ENCODE results near the gene OSBPL8. TPM values are rescaled to one million over a fixed set of nuclear protein-coding genes. Genes with fewer than 3 reads are reported as not detected.
A peak's percentile ranks its signal among the peaks of the same experiment; 100 is the strongest.

The OSBPL8 gene
- total and polyA plus RNA-seq, 9 of the 15 experiments (the other 6 are each of a cell fraction or from before 2014, with no cell fraction given): 17.4 to 82.7 (median 42.8) TPM

- TF ChIP-seq THAP12 (CRISPR knock-in tag; IDR thresholded peaks at IDR 0.05): no peak
- no peak for TF ChIP-seq HDGF (IDR thresholded peaks at IDR 0.05)
- TF ChIP-seq GATAD2B (IDR thresholded peaks at IDR 0.05; ENCODE audit: borderline replicate concordance): peak; percentile 71
- no peak for TF ChIP-seq SETDB1 (IDR thresholded peaks at IDR 0.05; ENCODE audit: low read length)
- TF ChIP-seq TAL1 (IDR thresholded peaks at IDR 0.05): peak; percentile 89
- TF ChIP-seq CREB5 (CRISPR knock-in tag; IDR thresholded peaks at IDR 0.05): no peak
- no peak for TF ChIP-seq ZZZ3 (IDR thresholded peaks at IDR 0.05)
- TF ChIP-seq CXXC5 (CRISPR knock-in tag; IDR thresholded peaks at IDR 0.05): no peak
- no peak for TF ChIP-seq ZNF212 (CRISPR knock-in tag; IDR thresholded peaks at IDR 0.05)
- no peak for TF ChIP-seq HIVEP1 (CRISPR knock-in tag; IDR thresholded peaks at IDR 0.05)
- no peak for TF ChIP-seq ZBTB40 (IDR thresholded peaks at IDR 0.05)
- no peak for TF ChIP-seq ZBTB40 (CRISPR knock-in tag; IDR thresholded peaks at IDR 0.05)
- TF ChIP-seq TEAD2 (tag; IDR thresholded peaks at IDR 0.05): no peak
- no peak for TF ChIP-seq ESRRB (CRISPR knock-in tag; IDR thresholded peaks at IDR 0.05; ENCODE audit: borderline replicate concordance)
- TF ChIP-seq EHMT2 (IDR thresholded peaks at IDR 0.05): peak; percentile 22; the same call in 1 of the 2 replicates
- 0 out of 2 replicates have a peak, but pooled peaks have one; percentile 39 for TF ChIP-seq ZFPM2 (CRISPR knock-in tag; IDR thresholded peaks at IDR 0.05)
- TF ChIP-seq PHB (CRISPR knock-in tag; IDR thresholded peaks at IDR 0.05): no peak
- peak; percentile 56; the same call in 1 of the 2 replicates for TF ChIP-seq MTA3 (IDR thresholded peaks at IDR 0.05; ENCODE audit: borderline replicate concordance)
- peak; percentile 81 for TF ChIP-seq PML (IDR thresholded peaks at IDR 0.05; ENCODE audit: low read length)
- TF ChIP-seq XRCC5 (IDR thresholded peaks at IDR 0.05; ENCODE audit: low read depth, low read length): no peak
Measured at GRCh38 chr12:76402259-76402658, 157.3 kb downstream of the OSBPL8 start (continued).
